ENCODE measurements around the gene BOLA1. TPM values are rescaled to one million over a fixed set of nuclear protein-coding genes. Genes with fewer than 3 reads are reported as not detected.
"Not testable (repeated sequence)": the region's sequence is repeated elsewhere in the genome, so short reads cannot be mapped to it uniquely, and the experiment has no call there.

The BOLA1 gene
- total and polyA plus RNA-seq, 5 donors: 13.0 to 40.2 (median 22.0) TPM

- Histone ChIP-seq H3K4me3 (ENCODE audit: low read length) (no peak overlapping the region), H3K27ac (ENCODE audit: low read length) (no peak overlapping the region), H3K4me1 (ENCODE audit: control insufficient read depth, insufficient read depth, low read length) (peaks cover 8% of the 10 kb centered on the region), H3K27me3 (ENCODE audit: control insufficient read depth, insufficient read depth) (no peaks in the 10 kb centered on the region), H3K9me3 (ENCODE audit: control insufficient read depth, low read length) (no peaks in the 10 kb centered on the region)
- ATAC-seq: no peak
- no peak for DNase-seq
- intact Hi-C loops (cut with DNase I): no loop called here
- 93% methylated on average over 4 of the region's 4 CpGs for WGBS
Observed at GRCh38 chr1:149933208-149933607, 33.8 kb downstream of the BOLA1 start.

- Histone ChIP-seq H3K4me1 (ENCODE audit: control insufficient read depth, insufficient read depth, low read length) (peaks cover 8% of the 10 kb centered on the region), H3K27ac (ENCODE audit: low read length) (no peak overlapping the region), H3K9me3 (ENCODE audit: control insufficient read depth, low read length) (no peaks in the 10 kb centered on the region), H3K4me3 (ENCODE audit: low read length) (no peak overlapping the region), H3K27me3 (ENCODE audit: control insufficient read depth, insufficient read depth) (no peaks in the 10 kb centered on the region)
- intact Hi-C loops (cut with DNase I): no loop called here
- DNase-seq: no peak
- ATAC-seq: no peak
- 68% methylated on average over 2 of the region's 2 CpGs for WGBS
Observed at GRCh38 chr1:149934356-149934755, 35.0 kb downstream of the BOLA1 start.

GRCh38 chr1:149936170-149936991 is 37.0 kb downstream of the BOLA1 start, which contains the start of gene MTMR11:
MTMR11 (minus strand) TSS chr1:149936879; CDS start chr1:149936647, 232 bp downstream.
- 18% methylated on average over 18 of the region's 18 CpGs for WGBS
- no peaks in the 10 kb centered on the region for H3K27me3 ChIP-seq (ENCODE audit: control insufficient read depth, insufficient read depth)
- H3K9me3 ChIP-seq (ENCODE audit: control insufficient read depth, low read length): no peaks in the 10 kb centered on the region
- no peak within 1 kb of the TSS for H3K27ac ChIP-seq (ENCODE audit: low read length)
- H3K4me3 ChIP-seq (ENCODE audit: low read length): peak within 1 kb of the TSS; percentile 44
- ATAC-seq (peak; percentile 50 to 61), DNase-seq (peak in 1 of 3 donors; percentile 54)
- peaks cover 8% of the 10 kb centered on the region for H3K4me1 ChIP-seq (ENCODE audit: control insufficient read depth, insufficient read depth, low read length)
- intact Hi-C loops (cut with DNase I): no loop called here

GRCh38 chr1:149936992-149937705 is 37.8 kb downstream of the BOLA1 start:
- intact Hi-C loops (cut with DNase I): no loop called here
- Histone ChIP-seq H3K4me3 (ENCODE audit: low read length) (peak overlapping the region; percentile 44), H3K4me1 (ENCODE audit: control insufficient read depth, insufficient read depth, low read length) (peaks cover 8% of the 10 kb centered on the region), H3K27me3 (ENCODE audit: control insufficient read depth, insufficient read depth) (no peaks in the 10 kb centered on the region), H3K27ac (ENCODE audit: low read length) (no peak overlapping the region), H3K9me3 (ENCODE audit: control insufficient read depth, low read length) (no peaks in the 10 kb centered on the region)
- ATAC-seq (peak in 1 of 2 donors; percentile 1), DNase-seq (no peak)
- 24% methylated on average over 8 of the region's 8 CpGs for WGBS

- DNase-seq (no peak), ATAC-seq (peak; percentile 9 to 60)
- no peak overlapping the region for H3K27ac ChIP-seq (ENCODE audit: low read length)
- intact Hi-C loops (cut with DNase I): no loop called here
- no peak overlapping the region for H3K4me3 ChIP-seq (ENCODE audit: low read length)
- H3K4me1 ChIP-seq (ENCODE audit: control insufficient read depth, insufficient read depth, low read length): peaks cover 8% of the 10 kb centered on the region
- H3K9me3 ChIP-seq (ENCODE audit: control insufficient read depth, low read length): no peaks in the 10 kb centered on the region
- no peaks in the 10 kb centered on the region for H3K27me3 ChIP-seq (ENCODE audit: control insufficient read depth, insufficient read depth)
Observed at GRCh38 chr1:149937759-149938158, 38.4 kb downstream of the BOLA1 start.

- Histone ChIP-seq H3K4me3 (ENCODE audit: low read length) (peak overlapping the region; percentile 42), H3K27ac (ENCODE audit: low read length) (peak overlapping the region; percentile 94)
- intact Hi-C loops (cut with DNase I); H3K9me3 ChIP-seq (ENCODE audit: control insufficient read depth, low read length); H3K27me3 ChIP-seq (ENCODE audit: control insufficient read depth, insufficient read depth); H3K4me1 ChIP-seq (ENCODE audit: control insufficient read depth, insufficient read depth, low read length): not testable (repeated sequence)
- 50% methylated on average over 13 of the region's 13 CpGs for WGBS
- peak in 1 of 3 donors; percentile 50 for DNase-seq
- ATAC-seq: peak in 1 of 2 donors; percentile 2
Observed at GRCh38 chr1:149938668-149939003, 39.3 kb downstream of the BOLA1 start.

- Histone ChIP-seq H3K27me3 (ENCODE audit: control insufficient read depth, insufficient read depth) (no peaks in the 10 kb centered on the region), H3K4me1 (ENCODE audit: control insufficient read depth, insufficient read depth, low read length) (peaks cover 8% of the 10 kb centered on the region)
- 86% methylated on average over 3 of the region's 3 CpGs for WGBS
Observed at GRCh38 chr1:149940427-149940826, 41.1 kb downstream of the BOLA1 start.

GRCh38 chr1:149942207-149942606 is 42.8 kb downstream of the BOLA1 start:
- peak; percentile 52 to 64 for ATAC-seq
- 20% methylated on average over 5 of the region's 5 CpGs for WGBS
- Histone ChIP-seq H3K4me3 (ENCODE audit: low read length) (no peak overlapping the region), H3K27ac (ENCODE audit: low read length) (no peak overlapping the region), H3K27me3 (ENCODE audit: control insufficient read depth, insufficient read depth) (no peaks in the 10 kb centered on the region), H3K4me1 (ENCODE audit: control insufficient read depth, insufficient read depth, low read length) (peaks cover 6% of the 10 kb centered on the region), H3K9me3 (ENCODE audit: control insufficient read depth, low read length) (no peaks in the 10 kb centered on the region)
- DNase-seq: peak in 2 of 3 donors; percentile 34 to 60
- intact Hi-C loops (cut with DNase I): no loop called here

More at GRCh38 chr1:149940427-149940826, 41.1 kb downstream of the BOLA1 start:
- DNase-seq (no peak), ATAC-seq (no peak)
- Histone ChIP-seq H3K27ac (ENCODE audit: low read length) (no peak overlapping the region), H3K9me3 (ENCODE audit: control insufficient read depth, low read length) (no peaks in the 10 kb centered on the region), H3K4me3 (ENCODE audit: low read length) (no peak overlapping the region)
- intact Hi-C loops (cut with DNase I): no loop called here

GRCh38 chr1:149942885-149943284 is 43.5 kb downstream of the BOLA1 start:
- intact Hi-C loops (cut with DNase I): no loop called here
- no peaks in the 10 kb centered on the region for H3K27me3 ChIP-seq (ENCODE audit: control insufficient read depth, insufficient read depth)
- WGBS: 37% methylated on average over 3 of the region's 3 CpGs

GRCh38 chr1:149945206-149945605 is 45.8 kb downstream of the BOLA1 start:
- intact Hi-C loops (cut with DNase I): no loop called here
- DNase-seq: no peak
- 90% methylated on average over 4 of the region's 4 CpGs for WGBS
- Histone ChIP-seq H3K4me3 (ENCODE audit: low read length) (no peak overlapping the region), H3K9me3 (ENCODE audit: control insufficient read depth, low read length) (no peaks in the 10 kb centered on the region), H3K27me3 (ENCODE audit: control insufficient read depth, insufficient read depth) (no peaks in the 10 kb centered on the region), H3K27ac (ENCODE audit: low read length) (no peak overlapping the region), H3K4me1 (ENCODE audit: control insufficient read depth, insufficient read depth, low read length) (no peaks in the 10 kb centered on the region)
- ATAC-seq: no peak

More at GRCh38 chr1:149942885-149943284, 43.5 kb downstream of the BOLA1 start:
- DNase-seq (no peak), ATAC-seq (no peak)
- Histone ChIP-seq H3K27ac (ENCODE audit: low read length) (no peak overlapping the region), H3K4me1 (ENCODE audit: control insufficient read depth, insufficient read depth, low read length) (peaks cover 2% of the 10 kb centered on the region), H3K9me3 (ENCODE audit: control insufficient read depth, low read length) (no peaks in the 10 kb centered on the region), H3K4me3 (ENCODE audit: low read length) (no peak overlapping the region)

- DNase-seq (no peak), ATAC-seq (peak in 1 of 2 donors; percentile 45)
- 86% methylated on average over 6 of the region's 6 CpGs for WGBS
- no peaks in the 10 kb centered on the region for H3K27me3 ChIP-seq (ENCODE audit: control insufficient read depth, insufficient read depth)
- H3K9me3 ChIP-seq (ENCODE audit: control insufficient read depth, low read length): no peaks in the 10 kb centered on the region
- no peaks in the 10 kb centered on the region for H3K4me1 ChIP-seq (ENCODE audit: control insufficient read depth, insufficient read depth, low read length)
- intact Hi-C loops (cut with DNase I): no loop called here
- no peak overlapping the region for H3K27ac ChIP-seq (ENCODE audit: low read length)
- no peak overlapping the region for H3K4me3 ChIP-seq (ENCODE audit: low read length)
Observed at GRCh38 chr1:149949911-149950310, 50.5 kb downstream of the BOLA1 start.

Data from right cardiac atrium (tissue), 5 donors.